SK-N-MC (cell line): Measurements from ENCODE around the gene MOB3C.

Experiments used
- EZH2 ChIP-seq: fragments of 200-600 bp; sonication (generic); IDR thresholded peaks from one replicate; pipeline ENCODE4 v1.6.1; 2017; ENCODE audit warnings: antibody characterized with exemption
- FOXP2 ChIP-seq: optimal IDR thresholded peaks from 2 replicates; pipeline ENCODE3; 2011; ENCODE audit warnings: mild to moderate bottlenecking, moderate library complexity; ENCODE audit not compliant: insufficient read depth; ENCODE audit errors: extremely low read length, control extremely low read depth
- POLR2AphosphoS5 ChIP-seq: IDR thresholded peaks from 2 replicates; pipeline ENCODE4 v1.6.1; 2012; ENCODE audit warnings: mild to moderate bottlenecking, low read depth, low read length, borderline replicate concordance

GRCh38 chr1:46580140-46580903, 36.3 kb downstream of the MOB3C start:
- TF ChIP-seq EZH2 (no peak), FOXP2 (no peak), POLR2AphosphoS5 (no peak)
